Measurements from ENCODE around the gene RPLP1. TPM values are rescaled to one million over a fixed set of nuclear protein-coding genes. Genes with fewer than 3 reads are reported as not detected.

Gene RPLP1
- total RNA-seq, 1 experiment from 2014 or later: 2,621 TPM

GRCh38 chr15:69469467-69470201 is 17.0 kb downstream of the RPLP1 start:
- Mint-ChIP-seq H3K4me1 (ENCODE audit: insufficient read depth, unreplicated experiment) (peaks cover 7% of the 10 kb centered on the region), H3K27ac (ENCODE audit: low read depth, unreplicated experiment) (no peak overlapping the region), H3K27me3 (ENCODE audit: insufficient read depth, unreplicated experiment) (no peaks in the 10 kb centered on the region), H3K9me3 (ENCODE audit: unreplicated experiment) (no peaks in the 10 kb centered on the region), H3K36me3 (ENCODE audit: insufficient read depth, unreplicated experiment) (no peaks in the 10 kb centered on the region), H3K4me3 (ENCODE audit: unreplicated experiment) (no peak overlapping the region)
- BruUV-seq (replicated peaks): no TSS peak
- ChIA-PET POLR2A (interaction anchor here (6.0 kb wide), 1 partner anchor 17 kb away, joined by 52 read pairs; the partner anchor contains the start of gene RPLP1), CTCF (interaction anchor here (0.5 to 1.0 kb wide), 3 partner anchors 269 to 1336 kb away, joined by 3 read pairs; no protein-coding TSS in a partner anchor)
- intact Hi-C loops (cut with micrococcal nuclease): loop anchor here (5.0 to 10.0 kb wide), 2 partner anchors 412 to 1205 kb away; no protein-coding TSS in a partner anchor
- DNase-seq (ENCODE audit: unreplicated experiment): no peak
- no peak for TF ChIP-seq CTCF (IDR thresholded peaks at IDR 0.05; ENCODE audit: unreplicated experiment)

- H3K27me3 Mint-ChIP-seq (ENCODE audit: insufficient read depth, unreplicated experiment): no peaks in the 10 kb centered on the region
- H3K4me3 Mint-ChIP-seq (ENCODE audit: unreplicated experiment): no peak overlapping the region
- no TSS peak for BruUV-seq (replicated peaks)
- intact Hi-C loops (cut with micrococcal nuclease): loop anchor here (10.0 kb wide), 1 partner anchor 1203 kb away; no protein-coding TSS in a partner anchor
- no peaks in the 10 kb centered on the region for H3K9me3 Mint-ChIP-seq (ENCODE audit: unreplicated experiment)
- ChIA-PET CTCF (interaction anchor here (1.0 to 1.2 kb wide), 2 partner anchors 9 to 1016 kb away, joined by 3 to 4 read pairs; no protein-coding TSS in a partner anchor), POLR2A (interaction anchor here (1.2 kb wide), 1 partner anchor 9 kb away, joined by 4 read pairs; no protein-coding TSS in a partner anchor)
- no peak overlapping the region for H3K27ac Mint-ChIP-seq (ENCODE audit: low read depth, unreplicated experiment)
- peaks cover 7% of the 10 kb centered on the region for H3K4me1 Mint-ChIP-seq (ENCODE audit: insufficient read depth, unreplicated experiment)
- TF ChIP-seq CTCF (IDR thresholded peaks at IDR 0.05; ENCODE audit: unreplicated experiment): no peak
- DNase-seq (ENCODE audit: unreplicated experiment): no peak
- H3K36me3 Mint-ChIP-seq (ENCODE audit: insufficient read depth, unreplicated experiment): no peaks in the 10 kb centered on the region
These were observed 19.4 kb downstream of the RPLP1 start for GRCh38 chr15:69472046-69472445.

- no TSS peak for BruUV-seq (replicated peaks)
- Mint-ChIP-seq H3K9me3 (ENCODE audit: unreplicated experiment) (no peaks in the 10 kb centered on the region), H3K27ac (ENCODE audit: low read depth, unreplicated experiment) (no peak overlapping the region), H3K4me1 (ENCODE audit: insufficient read depth, unreplicated experiment) (peaks cover 7% of the 10 kb centered on the region), H3K36me3 (ENCODE audit: insufficient read depth, unreplicated experiment) (no peaks in the 10 kb centered on the region), H3K27me3 (ENCODE audit: insufficient read depth, unreplicated experiment) (no peaks in the 10 kb centered on the region), H3K4me3 (ENCODE audit: unreplicated experiment) (no peak overlapping the region)
- CTCF ChIA-PET: interaction anchor here (1.0 to 1.2 kb wide), 2 partner anchors 9 to 1016 kb away, joined by 3 to 4 read pairs; no protein-coding TSS in a partner anchor
- no peak for DNase-seq (ENCODE audit: unreplicated experiment)
- POLR2A ChIA-PET: interaction anchor here (1.2 kb wide), 1 partner anchor 9 kb away, joined by 4 read pairs; no protein-coding TSS in a partner anchor
- intact Hi-C loops (cut with micrococcal nuclease): loop anchor here (10.0 kb wide), 1 partner anchor 1202 kb away; no protein-coding TSS in a partner anchor
- TF ChIP-seq CTCF (IDR thresholded peaks at IDR 0.05; ENCODE audit: unreplicated experiment): no peak
These were observed 19.9 kb downstream of the RPLP1 start for GRCh38 chr15:69472562-69472961.

- H3K27ac Mint-ChIP-seq (ENCODE audit: low read depth, unreplicated experiment): no peak overlapping the region
- no peaks in the 10 kb centered on the region for H3K36me3 Mint-ChIP-seq (ENCODE audit: insufficient read depth, unreplicated experiment)
- intact Hi-C loops (cut with micrococcal nuclease): loop anchor here (2.0 to 10.0 kb wide), 2 partner anchors 993 to 1201 kb away; no protein-coding TSS in a partner anchor
- DNase-seq (ENCODE audit: unreplicated experiment): no peak
- ChIA-PET CTCF (interaction anchor here (0.6 to 3.3 kb wide), 8 partner anchors 8 to 1088 kb away, joined by 3 to 15 read pairs (median 4); no protein-coding TSS in a partner anchor), POLR2A (interaction anchor here (0.7 kb wide), 1 partner anchor 1031 kb away, joined by 3 read pairs; no protein-coding TSS in a partner anchor)
- TF ChIP-seq CTCF (IDR thresholded peaks at IDR 0.05; ENCODE audit: unreplicated experiment): no peak
- no peaks in the 10 kb centered on the region for H3K9me3 Mint-ChIP-seq (ENCODE audit: unreplicated experiment)
- H3K4me1 Mint-ChIP-seq (ENCODE audit: insufficient read depth, unreplicated experiment): no peaks in the 10 kb centered on the region
- H3K4me3 Mint-ChIP-seq (ENCODE audit: unreplicated experiment): no peak overlapping the region
- no peaks in the 10 kb centered on the region for H3K27me3 Mint-ChIP-seq (ENCODE audit: insufficient read depth, unreplicated experiment)
- no TSS peak for BruUV-seq (replicated peaks)
These were observed 21.7 kb downstream of the RPLP1 start for GRCh38 chr15:69474291-69474690.
